H1 (cell line): Measurements from ENCODE around the gene SNW1. TPM values are rescaled to one million over a fixed set of nuclear protein-coding genes. Genes with fewer than 3 reads are reported as not detected.
A peak's percentile ranks its signal among the peaks of the same experiment; 100 is the strongest.

Source experiments
- KDM4A ChIP-seq: IDR thresholded peaks from one replicate; pipeline ENCODE4 v1.7.1; 2012; ENCODE audit warnings: low read depth, mild to moderate bottlenecking, moderate library complexity, low read length, inconsistent platforms; ENCODE audit not compliant: severe bottlenecking
- RBBP5 ChIP-seq: IDR thresholded peaks from 2 replicates; pipeline ENCODE4 v1.7.1; 2012; ENCODE audit warnings: low read depth, mild to moderate bottlenecking, inconsistent platforms, low read length, moderate library complexity, borderline replicate concordance
- SRF ChIP-seq: IDR thresholded peaks from 2 replicates; pipeline ENCODE4 v1.6.1; 2011; ENCODE audit warnings: mild to moderate bottlenecking, low read depth, low read length, moderate library complexity
- polyA plus RNA-seq, 7 experiments: library from polyadenylated mRNA; depleted of rRNA in 3 of 7; stranded (reverse) in 5 of 7; unstranded in 2 of 7; fragments of >200 nt in 5 of 7; fragments of 200-250 nt in 2 of 7; gene quantifications; 1 replicate in 5 of 7; 2 replicates in 1 of 7; 4 replicates in 1 of 7; pipeline versions ENCODE4 v1.2.1 to v1.2.3, GENCODE V29; 2011 to 2013; ENCODE audit warnings: missing spikeins in 2 of 7, mixed read lengths in 2 of 7
- total RNA-seq: library from RNA; stranded (reverse); fragmentation: NEBNext Ultra II Directional; extraction: Animal tissue kit (Norgen Biotek cat#: 25700); gene quantifications from 2 replicates; pipeline ENCODE4 v1.2.1, GENCODE V29; 2021

The SNW1 gene
- total and polyA plus RNA-seq, 2 of the 8 experiments (the other 6 are each of a cell fraction or from before 2014, with no cell fraction given), result 13.2 to 79.2 TPM

- TF ChIP-seq KDM4A (peak; percentile 27), SRF (no peak), RBBP5 (0 out of 2 replicates have a peak, but pooled peaks have one; percentile 68)
- TF ChIP-seq, all 59 proteins: peak for 18
Measured at GRCh38 chr14:77760381-77761204, at the start of gene SNW1 (continued).
